Gastroesophageal sphincter (tissue), 4 donors: ENCODE results near the gene SLC5A6. TPM values are rescaled to one million over a fixed set of nuclear protein-coding genes. Genes with fewer than 3 reads are reported as not detected.

Source experiments
- ATAC-seq: fragments of 150-250 bp; one replicate; pipeline ENCODE4 v1.9.1; 2016; ENCODE audit warnings: mild to moderate bottlenecking, moderate library complexity
- H3K27ac ChIP-seq, 4 donors: fragments of 200-600 bp; sonication (generic) in 3 of 4; 1 replicate in 3 of 4; 2 replicates in 1 of 4; pipeline ENCODE4 v1.5.1; 2016 to 2019
- H3K27me3 ChIP-seq: fragments of 200-600 bp; sonication (generic); one replicate; pipeline ENCODE4 v1.5.1; 2019
- H3K36me3 ChIP-seq, 2 donors: fragments of 200-600 bp; sonication (generic); one replicate each; pipeline ENCODE4 v1.5.1; 2019; ENCODE audit warnings: control low read depth in 1 of 2
- H3K4me1 ChIP-seq, 3 donors: fragments of 200-600 bp; sonication (generic); 1 replicate in 2 of 3; 2 replicates in 1 of 3; pipeline ENCODE4 v1.5.1; 2016 to 2019; ENCODE audit warnings: control low read depth in 2 of 3
- H3K4me3 ChIP-seq, 2 donors: fragments of 200-600 bp; sonication (generic); one replicate each; pipeline ENCODE4 v1.5.1; 2019; ENCODE audit warnings: mild to moderate bottlenecking in 1 of 2, moderate library complexity in 1 of 2
- H3K9me3 ChIP-seq, 3 donors: fragments of 200-600 bp; sonication (generic); one replicate each; pipeline ENCODE4 v1.5.1; 2017 to 2019; ENCODE audit warnings: control low read depth in 2 of 3
- CTCF ChIP-seq, 4 experiments: fragments of 200-600 bp in 2 of 4; fragments of 450-650 bp in 2 of 4; sonication (generic) in 1 of 4; IDR thresholded peaks; one replicate each; pipeline ENCODE4 v1.5.1; 2017 to 2019; ENCODE audit warnings: antibody characterized with exemption in 4 of 4, mild to moderate bottlenecking in 2 of 4, moderate library complexity in 2 of 4
- EP300 ChIP-seq: sonication (generic); formaldehyde crosslinking; IDR thresholded peaks from one replicate; pipeline ENCODE4 v1.6.1; 2017; ENCODE audit warnings: antibody characterized with exemption, mild to moderate bottlenecking
- POLR2A ChIP-seq, 2 donors: fragments of 450-650 bp; IDR thresholded peaks; one replicate each; pipeline ENCODE4 v1.6.1; 2017; ENCODE audit warnings: antibody characterized with exemption in 2 of 2, mild to moderate bottlenecking in 2 of 2, moderate library complexity in 1 of 2
- POLR2AphosphoS5 ChIP-seq: sonication (generic); formaldehyde crosslinking; IDR thresholded peaks from one replicate; pipeline ENCODE4 v1.6.1; 2017; ENCODE audit warnings: antibody characterized with exemption
- WGBS, 2 donors: methylation state at CpG; one replicate each; pipeline ENCODE4 v1.1.5; 2018; ENCODE audit warnings: low coverage in 1 of 2; 5-methylcytosine and 5-hydroxymethylcytosine counted together
- total RNA-seq, 4 donors: library from RNA; depleted of rRNA; stranded (reverse); fragments of >200 nt; gene quantifications; one replicate each; pipeline ENCODE4 v1.1.0, GENCODE V29; 2016

The SLC5A6 gene
- total RNA-seq, 4 donors from 2014 or later = 8.3 to 16.8 (median 13.5) TPM

GRCh38 chr2:27212626-27213471 lies 781 bp upstream of the SLC5A6 start:
- peak overlapping the region; percentile 89 to 97 (median 92) for H3K27ac ChIP-seq
- H3K9me3 ChIP-seq = no peaks in the 10 kb centered on the region
- H3K4me1 ChIP-seq = peaks cover 4 to 40% (median 12%) of the 10 kb centered on the region in 3 donors
- no peaks in the 10 kb centered on the region for H3K27me3 ChIP-seq
- ATAC-seq = peak; percentile 25
- peak overlapping the region; percentile 78 for H3K4me3 ChIP-seq
- TF ChIP-seq CTCF (IDR thresholded peaks at IDR 0.05) (no peak), POLR2AphosphoS5 (no peak), POLR2A (IDR thresholded peaks at IDR 0.05) (no peak), EP300 (no peak)
- peaks cover 0 to 23% of the 10 kb centered on the region in 2 donors for H3K36me3 ChIP-seq
- 8 to 12% methylated on average over 23 to 29 of the region's 34 CpGs for WGBS, 2 donors

- peaks cover 4 to 29% (median 9%) of the 10 kb centered on the region in 3 donors for H3K4me1 ChIP-seq
- no peaks in the 10 kb centered on the region for H3K9me3 ChIP-seq
- peak overlapping the region; percentile 78 for H3K4me3 ChIP-seq
- H3K27ac ChIP-seq = peak overlapping the region; percentile 89 to 97 (median 92)
- H3K36me3 ChIP-seq = peaks cover 0 to 38% of the 10 kb centered on the region in 2 donors
- ATAC-seq = peak; percentile 4
- TF ChIP-seq CTCF (IDR thresholded peaks at IDR 0.05) (no peak), EP300 (no peak), POLR2AphosphoS5 (no peak), POLR2A (IDR thresholded peaks at IDR 0.05) (no peak)
- H3K27me3 ChIP-seq = no peaks in the 10 kb centered on the region
- WGBS, 2 donors = 0 to 4% methylated on average over 12 to 16 of the region's 48 CpGs
Observed at GRCh38 chr2:27211241-27211942, 676 bp downstream of the SLC5A6 start.

- no peaks in the 10 kb centered on the region for H3K9me3 ChIP-seq
- no peak for TF ChIP-seq POLR2AphosphoS5
- TF ChIP-seq POLR2A (IDR thresholded peaks at IDR 0.05) = no peak
- TF ChIP-seq CTCF (IDR thresholded peaks at IDR 0.05) = no peak
- TF ChIP-seq EP300 = no peak
- no peak for ATAC-seq
- peaks cover 4 to 27% (median 9%) of the 10 kb centered on the region in 3 donors for H3K4me1 ChIP-seq
- whole genome bisulfite sequencing, 2 donors = 87% methylated on average over 5 of the region's 6 CpGs
- no peak overlapping the region for H3K27ac ChIP-seq
- no peaks in the 10 kb centered on the region for H3K27me3 ChIP-seq
- no peak overlapping the region for H3K4me3 ChIP-seq
- H3K36me3 ChIP-seq = peaks cover 0 to 48% of the 10 kb centered on the region in 2 donors
Observed at GRCh38 chr2:27209621-27210401, 2.3 kb downstream of the SLC5A6 start.

- Histone ChIP-seq H3K27me3 (no peaks in the 10 kb centered on the region), H3K27ac (no peak overlapping the region), H3K4me3 (no peak overlapping the region), H3K36me3 (peaks cover 0 to 61% of the 10 kb centered on the region in 2 donors), H3K4me1 (peaks cover 4 to 20% (median 8%) of the 10 kb centered on the region in 3 donors), H3K9me3 (no peaks in the 10 kb centered on the region)
- no peak for TF ChIP-seq POLR2A (IDR thresholded peaks at IDR 0.05)
- TF ChIP-seq CTCF (IDR thresholded peaks at IDR 0.05) = no peak
- no peak for TF ChIP-seq EP300
- no peak for TF ChIP-seq POLR2AphosphoS5
- 82 to 100% methylated on average over 2 to 4 of the region's 4 CpGs for WGBS, 2 donors
- ATAC-seq = no peak
Observed at GRCh38 chr2:27208486-27209050, 3.5 kb downstream of the SLC5A6 start.
